Stomach (tissue), 4 donors: ENCODE results near the gene SLC44A2.

ENCODE experiments used
- POLR2A ChIP-seq, 4 donors: fragments of 450-650 bp; IDR thresholded peaks; one replicate each; pipeline ENCODE4 v1.6.1; 2016; ENCODE audit warnings: antibody characterized with exemption in 4 of 4, control low read depth in 2 of 4, mild to moderate bottlenecking in 1 of 4, moderate library complexity in 1 of 4
- POLR2AphosphoS5 ChIP-seq, 3 donors: sonication (generic); formaldehyde crosslinking; IDR thresholded peaks; one replicate each; pipeline ENCODE4 v1.6.1; 2016; ENCODE audit warnings: antibody characterized with exemption in 3 of 3
- TF ChIP-seq, protein P1 (sequence below), 7 experiments: fragments of 450-650 bp in 4 of 7; fragments of 200-600 bp in 3 of 7; sonication (generic) in 3 of 7; IDR thresholded peaks; one replicate each; pipeline ENCODE4 v1.5.1; 2016 to 2019; ENCODE audit warnings: antibody characterized with exemption in 7 of 7, control low read depth in 2 of 7, mild to moderate bottlenecking in 1 of 7

DNA sequence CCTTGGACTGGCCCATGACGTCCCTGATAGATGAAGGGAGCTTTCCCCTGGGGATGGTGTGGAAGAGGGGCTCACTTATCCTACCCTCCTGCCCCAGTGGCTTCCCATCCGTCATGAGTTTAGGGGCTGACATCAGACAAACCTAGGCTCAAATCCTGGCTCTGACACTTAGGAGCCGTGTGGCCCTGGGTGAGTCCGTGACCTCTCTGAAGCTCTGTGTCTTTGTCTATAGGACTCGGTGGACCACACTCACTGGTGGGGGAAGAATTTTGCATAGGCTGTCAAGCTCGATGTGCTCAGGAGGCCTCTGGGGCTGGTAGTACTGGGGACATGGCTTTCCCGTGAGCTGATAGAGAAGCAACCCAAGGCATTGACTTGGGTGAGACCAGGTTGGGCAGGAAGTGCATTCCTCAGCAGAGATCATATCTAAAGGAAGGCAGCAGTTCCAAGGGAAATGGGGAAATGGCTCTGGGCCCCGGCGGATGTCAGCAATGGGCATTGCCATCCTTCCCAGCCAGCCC is 20.8 kb upstream of the SLC44A2 start:
- TF ChIP-seq POLR2AphosphoS5 (IDR thresholded peaks at IDR 0.05) (peak in 1 of 3 donors; percentile 36), POLR2A (IDR thresholded peaks at IDR 0.05) (no peak)
- TF ChIP-seq, protein P1, sequence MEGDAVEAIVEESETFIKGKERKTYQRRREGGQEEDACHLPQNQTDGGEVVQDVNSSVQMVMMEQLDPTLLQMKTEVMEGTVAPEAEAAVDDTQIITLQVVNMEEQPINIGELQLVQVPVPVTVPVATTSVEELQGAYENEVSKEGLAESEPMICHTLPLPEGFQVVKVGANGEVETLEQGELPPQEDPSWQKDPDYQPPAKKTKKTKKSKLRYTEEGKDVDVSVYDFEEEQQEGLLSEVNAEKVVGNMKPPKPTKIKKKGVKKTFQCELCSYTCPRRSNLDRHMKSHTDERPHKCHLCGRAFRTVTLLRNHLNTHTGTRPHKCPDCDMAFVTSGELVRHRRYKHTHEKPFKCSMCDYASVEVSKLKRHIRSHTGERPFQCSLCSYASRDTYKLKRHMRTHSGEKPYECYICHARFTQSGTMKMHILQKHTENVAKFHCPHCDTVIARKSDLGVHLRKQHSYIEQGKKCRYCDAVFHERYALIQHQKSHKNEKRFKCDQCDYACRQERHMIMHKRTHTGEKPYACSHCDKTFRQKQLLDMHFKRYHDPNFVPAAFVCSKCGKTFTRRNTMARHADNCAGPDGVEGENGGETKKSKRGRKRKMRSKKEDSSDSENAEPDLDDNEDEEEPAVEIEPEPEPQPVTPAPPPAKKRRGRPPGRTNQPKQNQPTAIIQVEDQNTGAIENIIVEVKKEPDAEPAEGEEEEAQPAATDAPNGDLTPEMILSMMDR (IDR thresholded peaks at IDR 0.05): no peak
